ENCODE measurements around the gene PTGFRN.

PTGFRN gene

GRCh38 chr1:117017648-117018047 lies 107.9 kb downstream of the PTGFRN start:
- in situ Hi-C loops (cut with HindIII; ENCODE audit: low sequenced_read_pairs): no loop called here
- no peak for DNase-seq (ENCODE audit: low read depth)
- no peak for TF ChIP-seq CTCF (IDR thresholded peaks at IDR 0.05; ENCODE audit: low read depth, low read length, missing control alignments)

DNA sequence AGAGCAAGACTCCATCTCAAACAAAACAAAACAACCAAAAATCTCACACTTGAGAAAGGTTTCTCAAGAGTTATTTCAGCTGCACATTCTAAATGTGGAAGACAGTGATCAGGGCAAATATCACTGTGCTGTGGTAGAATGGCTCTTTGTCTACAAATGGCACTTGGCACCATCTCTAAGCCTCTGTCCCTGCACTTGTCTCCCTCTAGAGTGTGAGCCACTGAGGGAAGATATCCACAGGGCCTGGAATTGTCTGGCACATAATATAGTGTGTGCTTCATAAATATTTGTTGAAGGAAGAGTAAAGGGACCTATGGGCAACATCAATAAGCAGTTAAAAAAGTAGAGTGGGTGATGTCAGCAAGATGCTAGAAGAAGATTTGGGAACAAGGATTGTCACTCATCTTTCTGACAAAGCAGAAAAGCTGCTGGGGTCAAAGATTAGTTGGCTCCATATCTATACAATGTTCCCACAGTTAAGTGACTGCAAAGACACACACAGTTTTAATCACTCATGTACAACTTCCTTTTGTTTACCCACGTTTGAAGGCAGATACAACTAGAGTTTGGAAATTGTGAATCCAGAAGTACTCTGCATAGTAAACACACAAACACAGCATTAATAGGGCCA lies 110.9 kb downstream of the PTGFRN start:
- in situ Hi-C loops (cut with HindIII; ENCODE audit: low sequenced_read_pairs): no loop called here
- no peak overlapping the region for H3K4me3 ChIP-seq (ENCODE audit: low read depth, low read length)
- TF ChIP-seq CTCF (IDR thresholded peaks at IDR 0.05; ENCODE audit: low read depth, low read length, missing control alignments): no peak
- DNase-seq (ENCODE audit: low read depth): no peak

More at GRCh38 chr1:117017648-117018047, 107.9 kb downstream of the PTGFRN start:
- H3K4me3 ChIP-seq (ENCODE audit: low read depth, low read length): no peak overlapping the region

DNA sequence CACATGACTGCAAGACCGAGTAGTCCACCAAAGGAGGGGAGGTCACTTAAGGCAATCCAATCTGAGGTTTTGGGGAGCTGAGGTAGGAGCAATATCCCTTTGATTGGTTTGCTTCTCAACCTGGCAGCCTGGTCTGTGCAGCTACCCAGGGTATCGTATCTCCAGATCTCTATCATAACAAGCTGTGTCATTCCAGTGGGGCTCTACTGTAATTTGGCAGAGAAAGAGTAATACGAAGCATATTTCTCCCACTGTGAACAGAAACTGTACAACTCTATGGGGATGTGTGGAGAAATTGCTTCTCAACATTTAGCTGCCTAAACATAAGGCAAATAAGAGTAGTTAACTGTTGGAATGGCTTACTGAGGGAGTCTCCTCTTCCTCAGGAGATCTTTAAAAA lies 112.4 kb downstream of the PTGFRN start:
- DNase-seq (ENCODE audit: low read depth): no peak
- H3K4me3 ChIP-seq (ENCODE audit: low read depth, low read length): no peak overlapping the region
- in situ Hi-C loops (cut with HindIII; ENCODE audit: low sequenced_read_pairs): no loop called here
- TF ChIP-seq CTCF (IDR thresholded peaks at IDR 0.05; ENCODE audit: low read depth, low read length, missing control alignments): no peak

GRCh38 chr1:117025568-117025967 lies 115.9 kb downstream of the PTGFRN start:
- in situ Hi-C loops (cut with HindIII; ENCODE audit: low sequenced_read_pairs): no loop called here
- H3K4me3 ChIP-seq (ENCODE audit: low read depth, low read length): no peak overlapping the region
- no peak for DNase-seq (ENCODE audit: low read depth)
- TF ChIP-seq CTCF (IDR thresholded peaks at IDR 0.05; ENCODE audit: low read depth, low read length, missing control alignments): no peak

DNA sequence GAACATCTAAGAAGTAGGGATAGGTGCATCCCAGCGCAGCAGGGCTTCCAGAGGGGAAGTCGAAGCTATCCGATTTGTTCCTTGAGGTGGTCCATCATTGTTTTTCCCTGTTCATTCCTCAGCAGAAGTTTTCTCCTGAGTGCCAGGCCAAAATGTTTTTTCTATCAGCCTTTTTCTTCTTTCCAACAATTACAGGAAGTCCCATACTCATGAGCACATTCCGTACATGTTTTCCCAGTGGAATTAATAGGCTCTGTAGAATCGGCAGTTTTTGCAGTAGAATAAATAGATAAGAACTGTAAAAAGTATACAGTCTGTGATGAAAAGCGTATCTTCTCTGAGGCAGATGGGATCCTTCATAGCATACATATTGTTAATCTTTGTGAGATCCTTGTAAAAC lies 116.6 kb downstream of the PTGFRN start:
- no peak overlapping the region for H3K4me3 ChIP-seq (ENCODE audit: low read depth, low read length)
- no peak for TF ChIP-seq CTCF (IDR thresholded peaks at IDR 0.05; ENCODE audit: low read depth, low read length, missing control alignments)
- in situ Hi-C loops (cut with HindIII; ENCODE audit: low sequenced_read_pairs): no loop called here
- no peak for DNase-seq (ENCODE audit: low read depth)

DNA sequence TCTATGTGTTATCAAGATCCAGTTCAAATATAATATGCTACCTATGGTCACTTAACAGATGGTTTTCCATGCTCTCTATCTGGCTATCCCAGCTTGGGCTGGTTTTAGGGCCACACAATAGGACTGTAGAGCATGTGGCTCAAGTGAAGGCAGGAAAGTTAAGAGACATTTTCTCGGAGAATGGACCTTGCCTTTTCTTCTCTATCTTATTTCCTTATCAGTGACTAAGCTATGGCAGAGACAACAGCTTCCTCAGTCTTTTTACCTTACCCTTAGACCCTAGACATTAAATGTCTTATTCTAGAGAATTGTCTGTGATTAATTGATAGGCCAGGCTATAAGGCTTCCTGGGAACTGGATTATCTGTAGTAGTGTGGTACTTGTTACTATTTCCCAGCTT lies 120.0 kb downstream of the PTGFRN start:
- in situ Hi-C loops (cut with HindIII; ENCODE audit: low sequenced_read_pairs): no loop called here
- no peak for DNase-seq (ENCODE audit: low read depth)
- no peak overlapping the region for H3K4me3 ChIP-seq (ENCODE audit: low read depth, low read length)
- no peak for TF ChIP-seq CTCF (IDR thresholded peaks at IDR 0.05; ENCODE audit: low read depth, low read length, missing control alignments)

Measured in astrocyte of the cerebellum (primary cell).